GM21619 (cell line): Measurements from ENCODE around the gene COL5A1.

Experiments used
- ATAC-seq: cut with Tn5 transposase; IDR thresholded peaks from one replicate; pipeline ENCODE4 v1.9.1; 2021; ENCODE audit not compliant: unreplicated experiment

The COL5A1 gene

DNA sequence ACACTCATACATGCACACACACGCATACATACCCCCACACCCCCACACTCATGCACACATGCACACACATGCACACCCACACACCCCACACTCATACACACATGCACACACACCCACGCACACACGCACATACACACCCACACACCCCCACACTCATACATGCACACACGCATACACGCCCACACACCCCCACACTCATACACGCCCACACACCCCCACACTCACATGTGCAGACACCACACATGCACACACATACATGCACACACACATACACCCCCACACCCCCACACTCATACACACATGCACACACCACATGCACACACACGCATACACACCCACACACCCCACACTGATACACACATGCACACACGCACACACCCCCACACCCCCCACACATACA is 118.3 kb downstream of the COL5A1 start:
- no peak for ATAC-seq

DNA sequence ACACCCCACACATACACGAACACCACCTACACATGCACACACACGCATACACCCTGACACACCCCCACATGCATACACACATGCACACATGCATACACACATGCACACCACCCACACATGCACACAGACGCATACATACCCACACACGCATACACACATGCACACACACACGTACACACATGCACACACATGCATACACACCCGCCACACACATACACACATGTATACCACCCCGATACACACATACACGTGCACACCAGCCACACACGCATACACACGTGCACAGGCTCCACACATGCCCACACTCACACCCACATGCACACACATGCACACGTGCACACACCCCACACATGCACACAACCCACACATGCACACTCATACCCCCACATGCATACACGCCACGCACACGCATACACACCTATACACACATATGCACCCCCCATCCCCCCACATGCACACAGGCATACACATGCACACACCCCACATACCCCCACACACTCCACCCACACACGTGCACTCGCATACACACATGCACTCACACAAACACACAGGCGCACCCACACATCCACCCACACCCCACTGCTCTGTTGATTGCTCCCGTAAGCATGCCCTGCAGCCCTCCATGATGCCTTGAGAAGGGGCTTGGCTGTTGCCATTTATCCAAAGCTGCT is 119.3 kb downstream of the COL5A1 start:
- ATAC-seq, result no peak

DNA sequence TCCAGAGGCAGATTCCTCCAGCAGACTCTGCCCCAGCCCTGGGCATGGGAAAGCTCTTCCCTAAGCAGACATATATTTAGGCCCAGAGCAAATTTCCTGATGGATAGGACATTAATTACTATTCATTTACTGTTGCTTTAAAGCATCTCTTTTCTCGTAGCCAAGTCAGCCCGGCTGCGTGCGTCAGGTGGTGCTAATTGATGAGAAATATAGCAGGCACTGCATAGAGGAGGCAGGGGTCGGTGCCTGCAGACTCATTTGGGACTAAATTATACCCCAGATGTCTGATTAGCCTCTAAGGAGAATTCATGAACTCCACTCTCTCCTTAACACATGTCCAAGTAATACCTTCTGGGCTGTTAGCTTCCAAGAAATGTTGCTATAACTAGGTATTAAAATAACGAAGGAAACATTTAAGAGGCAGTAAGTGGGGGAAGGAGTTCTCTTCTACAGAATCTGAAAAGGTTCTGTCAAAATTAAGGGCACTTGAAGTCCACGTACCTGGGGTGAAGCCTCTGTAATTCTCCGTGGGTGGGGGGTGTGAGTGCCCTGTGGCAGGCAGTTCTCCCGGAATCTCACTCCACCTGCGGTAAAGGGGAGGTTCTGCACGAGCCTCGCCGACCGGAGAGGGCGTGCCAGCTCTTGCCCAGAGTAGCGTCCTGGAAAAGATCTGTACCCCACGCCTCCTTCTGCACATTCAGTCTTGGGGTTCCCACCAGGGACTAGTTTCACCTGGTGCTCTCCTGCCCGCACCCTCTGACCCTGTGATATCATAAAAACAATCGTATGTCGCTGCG is 123.1 kb downstream of the COL5A1 start:
- no peak for ATAC-seq

GRCh38 chr9:134765785-134766184 is 124.2 kb downstream of the COL5A1 start:
- ATAC-seq, result no peak

DNA sequence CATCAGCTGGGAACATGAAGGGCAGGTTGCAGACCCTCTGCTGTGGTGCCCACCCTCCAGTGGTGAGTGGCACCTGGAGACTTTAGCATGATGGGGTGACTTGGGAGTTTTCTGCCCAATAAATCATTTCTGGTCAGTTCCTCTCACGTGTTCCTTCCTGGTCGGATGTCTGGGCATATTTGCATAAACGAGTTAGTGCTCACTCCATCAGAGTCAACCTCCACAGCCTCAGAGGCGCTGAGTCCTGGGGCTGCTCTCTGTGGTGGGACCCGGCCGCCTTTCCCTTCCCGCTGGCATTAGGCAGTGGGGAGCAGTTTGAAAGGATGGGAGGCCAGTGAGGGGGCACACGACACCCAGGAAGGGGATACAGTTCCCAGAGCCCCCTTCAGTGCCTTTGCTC is 125.0 kb downstream of the COL5A1 start:
- no peak for ATAC-seq

DNA sequence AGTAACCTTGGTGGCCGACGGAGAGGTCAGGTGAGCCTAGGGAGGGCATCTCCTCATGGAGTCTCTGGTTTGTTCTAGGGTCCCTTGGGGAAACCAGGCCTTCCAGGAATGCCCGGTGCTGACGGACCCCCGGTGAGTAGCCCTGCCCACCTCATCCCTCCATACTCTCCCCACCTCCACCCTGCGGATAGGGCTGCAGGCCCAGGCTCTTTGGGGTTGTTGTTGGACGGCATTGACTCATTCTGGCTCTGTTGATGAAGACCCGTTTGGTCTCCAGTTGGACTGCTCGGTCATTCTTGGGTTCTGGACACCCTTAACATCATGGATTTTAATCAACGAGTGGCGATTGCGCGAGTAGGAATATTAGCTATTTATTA is 126.7 kb downstream of the COL5A1 start:
- no peak for ATAC-seq

- no peak for ATAC-seq
Observed at GRCh38 chr9:134768709-134769351, 127.2 kb downstream of the COL5A1 start.

DNA sequence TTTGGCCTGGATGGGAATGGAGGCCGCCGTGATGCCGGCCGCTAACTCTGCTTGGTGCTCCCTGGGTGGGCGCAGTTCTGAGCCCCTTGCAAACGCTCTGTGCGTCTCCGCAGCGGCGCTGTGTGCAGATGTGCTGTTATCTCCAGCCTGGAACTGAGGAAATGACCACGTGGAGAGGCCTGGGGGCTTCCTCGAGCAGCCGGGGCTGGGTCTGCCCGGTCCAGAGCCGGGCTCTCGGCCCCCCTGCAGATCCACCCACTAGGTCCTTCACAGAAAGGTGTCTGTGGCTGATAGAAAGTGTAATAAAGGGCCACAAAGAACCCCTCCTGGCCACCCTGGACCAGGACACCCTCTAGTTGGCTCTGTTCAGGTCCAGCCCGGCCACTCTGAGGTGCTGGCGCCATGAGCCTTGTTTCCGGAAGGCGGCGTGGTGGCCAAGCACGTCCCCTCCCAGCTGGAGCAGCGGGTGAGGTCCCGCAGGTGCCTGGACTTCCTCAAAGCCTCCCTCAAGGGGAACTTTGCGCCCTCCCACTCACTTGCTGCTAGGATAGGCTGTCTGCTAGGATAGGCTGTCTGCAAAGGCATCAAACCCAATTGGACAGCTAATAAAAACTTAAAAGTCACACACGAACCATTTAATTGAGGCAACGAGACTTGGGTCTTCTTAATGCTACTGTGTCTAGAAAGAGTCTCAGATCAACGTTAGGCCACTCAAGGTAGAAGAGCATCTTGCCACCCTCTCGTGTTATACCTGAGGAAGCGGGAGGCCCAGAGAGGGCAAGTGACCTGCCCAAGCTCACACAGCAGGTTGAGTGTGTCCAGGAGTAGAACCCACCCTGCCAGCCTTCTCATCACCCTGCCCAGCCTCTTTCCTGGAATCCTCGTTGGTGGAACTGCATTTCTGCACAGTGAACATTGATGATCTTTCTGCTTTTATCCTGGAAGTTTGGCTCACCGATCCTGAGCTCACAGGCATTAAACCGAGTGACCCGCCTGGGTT is 129.7 kb downstream of the COL5A1 start:
- ATAC-seq, result no peak

- no peak for ATAC-seq
Observed at GRCh38 chr9:134772331-134772730, 130.7 kb downstream of the COL5A1 start.

- no peak for ATAC-seq
Observed at GRCh38 chr9:134773842-134774241, 132.2 kb downstream of the COL5A1 start.

DNA sequence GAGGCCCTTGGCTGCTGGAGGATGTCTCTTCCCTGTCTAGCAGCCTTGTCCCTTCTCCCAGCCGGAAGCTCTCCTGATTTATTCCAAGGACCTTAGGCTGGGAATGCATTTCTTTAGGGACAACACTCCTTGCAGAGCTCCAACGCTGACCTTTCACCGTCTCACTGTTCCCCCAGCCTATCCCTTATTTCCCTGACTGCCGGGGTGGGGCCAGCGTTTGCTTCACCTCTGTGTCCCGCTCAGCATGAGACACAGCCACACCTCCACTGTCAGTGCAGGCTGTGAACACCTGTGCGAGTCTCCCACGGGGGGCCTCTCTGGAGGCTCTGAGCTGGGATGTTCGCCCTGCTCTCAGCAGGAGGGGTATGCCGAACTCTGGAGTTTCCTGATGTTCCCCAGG is 132.8 kb downstream of the COL5A1 start:
- ATAC-seq, result no peak

DNA sequence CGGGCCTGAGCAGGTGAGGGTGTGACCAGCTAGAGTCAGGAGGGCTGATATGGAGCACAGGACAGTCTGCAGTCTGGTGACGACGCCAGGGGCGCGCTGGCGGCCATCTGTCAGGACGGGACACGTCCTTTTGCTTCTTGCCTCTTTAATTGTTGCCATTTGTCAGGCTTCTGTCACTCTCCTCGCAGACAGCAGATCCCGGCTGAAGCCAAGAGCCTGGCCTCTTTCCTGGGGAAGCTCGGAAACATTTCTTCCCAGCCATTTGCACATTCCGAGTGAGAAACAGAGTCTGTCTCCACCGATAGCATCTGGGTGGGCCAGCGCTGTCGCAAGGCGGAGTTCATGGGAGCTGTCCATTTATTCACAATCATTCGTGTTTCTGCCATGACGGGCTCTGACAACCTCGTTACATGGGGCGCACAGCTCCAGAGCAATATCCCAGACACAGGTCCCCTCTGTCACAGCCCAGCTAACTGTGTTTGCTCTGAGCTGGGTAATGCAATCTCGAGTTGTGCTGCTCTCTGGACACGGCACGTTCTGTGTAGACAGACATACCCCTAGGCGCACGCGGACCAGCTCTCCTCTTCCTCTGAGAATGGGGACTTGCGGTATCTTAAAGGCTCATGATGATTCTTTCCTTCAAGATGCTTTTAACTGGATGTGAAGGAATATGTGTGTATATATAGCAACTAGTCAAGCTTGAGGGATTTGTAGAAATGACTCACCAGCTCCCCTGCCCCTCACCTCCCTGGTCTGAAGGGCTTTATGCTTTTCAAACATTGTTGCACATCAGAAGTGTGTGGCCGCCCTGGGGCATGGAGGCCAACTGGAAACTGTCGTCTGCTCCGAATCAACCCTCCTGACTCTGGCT is 133.7 kb downstream of the COL5A1 start:
- no peak for ATAC-seq

DNA sequence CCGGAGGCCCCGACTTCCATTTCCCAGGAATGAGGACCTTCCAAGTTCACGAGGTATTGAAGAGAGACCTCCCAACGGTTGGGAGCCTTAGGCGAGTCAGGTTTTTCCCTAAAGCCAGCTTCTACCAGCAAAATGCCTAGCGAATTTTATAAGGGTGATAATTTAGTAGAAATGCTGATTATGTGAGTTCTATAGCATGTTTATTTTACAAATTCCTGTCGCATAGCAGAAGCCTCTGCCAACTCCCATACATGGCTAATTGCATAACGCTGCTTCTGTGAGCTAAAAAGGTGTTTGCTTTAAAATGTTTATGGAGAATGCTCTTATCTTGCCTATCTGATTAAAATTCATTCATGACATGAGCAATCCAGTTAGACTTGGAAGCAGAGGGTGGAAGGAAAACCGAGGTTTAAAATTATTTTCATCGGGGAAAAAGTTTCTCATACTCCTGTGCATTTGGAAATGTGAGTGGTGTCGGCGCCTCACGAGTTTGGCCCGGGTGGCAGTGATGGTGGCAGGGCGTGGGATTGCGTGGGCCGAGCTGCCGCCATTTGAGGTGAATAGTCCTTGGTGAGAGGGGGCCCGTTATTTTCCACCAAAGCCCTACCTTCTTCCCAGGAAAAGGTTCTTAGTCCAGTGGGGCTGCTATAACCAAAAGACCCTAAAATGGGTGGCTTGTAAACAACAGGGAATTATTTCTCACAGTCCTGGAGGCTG is 134.6 kb downstream of the COL5A1 start:
- ATAC-seq, result no peak

- no peak for ATAC-seq
Observed at GRCh38 chr9:134777153-134777552, 135.6 kb downstream of the COL5A1 start.

GRCh38 chr9:134778156-134778555 is 136.6 kb downstream of the COL5A1 start:
- no peak for ATAC-seq

- ATAC-seq, result no peak
Observed at GRCh38 chr9:134778841-134779411, 137.3 kb downstream of the COL5A1 start.

DNA sequence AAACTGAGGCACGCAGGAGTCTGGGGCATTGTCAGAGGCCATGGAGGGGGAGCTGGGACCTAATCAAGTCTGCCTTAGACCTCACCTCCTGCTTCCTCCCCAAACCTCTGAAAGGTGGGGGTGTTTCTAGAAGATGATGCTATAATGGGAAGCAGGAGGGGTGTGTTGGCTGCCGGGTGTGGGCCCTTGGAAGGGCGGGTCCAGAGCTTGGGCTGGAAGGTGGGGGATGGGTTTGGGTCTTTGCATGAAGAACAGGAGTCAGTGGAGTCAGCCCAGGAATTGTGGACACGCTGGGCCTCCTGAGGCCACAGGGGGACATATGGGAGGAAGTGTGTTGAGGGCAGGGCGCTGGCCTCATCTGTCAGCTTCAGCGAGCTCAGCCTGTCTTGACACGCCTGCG is 138.0 kb downstream of the COL5A1 start:
- ATAC-seq, result no peak

DNA sequence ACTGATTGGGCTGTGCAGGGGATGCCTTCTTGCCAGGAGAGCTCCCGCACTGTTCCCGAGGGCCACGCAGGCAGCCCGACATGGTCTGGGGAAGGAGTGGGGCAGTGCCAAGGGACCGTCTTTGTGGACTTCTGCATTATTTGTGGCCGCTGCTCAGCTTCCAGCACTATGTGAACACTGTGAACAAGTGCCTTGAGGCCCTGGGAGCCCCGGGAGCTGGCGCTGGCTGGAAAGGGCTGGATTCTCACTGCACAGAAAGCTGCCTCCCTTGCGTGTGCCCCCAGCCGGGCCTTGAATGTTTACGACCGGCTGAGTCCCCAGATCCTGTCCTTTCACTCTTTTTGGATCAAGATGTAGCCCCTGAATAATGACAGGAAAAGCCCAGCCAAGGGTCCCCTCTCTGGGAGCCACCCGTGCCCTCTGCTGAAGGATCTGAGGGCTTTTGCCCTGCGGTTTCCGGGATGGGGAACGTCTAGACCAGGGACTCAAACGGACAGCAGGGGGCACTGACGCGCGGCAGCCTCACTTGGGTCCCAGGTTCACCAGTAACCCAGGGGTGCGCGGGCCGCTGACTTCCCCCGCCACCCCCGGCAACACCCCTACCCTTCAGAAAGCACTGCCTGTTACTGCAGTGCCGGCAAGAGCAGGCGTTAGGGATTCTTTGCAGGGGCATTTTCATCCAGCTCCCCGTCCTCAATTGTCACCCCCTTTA is 140.1 kb downstream of the COL5A1 start:
- ATAC-seq, result no peak
